ENCODE results near the gene FLRT1.
"Not testable (repeated sequence)": the region's sequence is repeated elsewhere in the genome, so short reads cannot be mapped to it uniquely, and the experiment has no call there.

The FLRT1 gene

DNA sequence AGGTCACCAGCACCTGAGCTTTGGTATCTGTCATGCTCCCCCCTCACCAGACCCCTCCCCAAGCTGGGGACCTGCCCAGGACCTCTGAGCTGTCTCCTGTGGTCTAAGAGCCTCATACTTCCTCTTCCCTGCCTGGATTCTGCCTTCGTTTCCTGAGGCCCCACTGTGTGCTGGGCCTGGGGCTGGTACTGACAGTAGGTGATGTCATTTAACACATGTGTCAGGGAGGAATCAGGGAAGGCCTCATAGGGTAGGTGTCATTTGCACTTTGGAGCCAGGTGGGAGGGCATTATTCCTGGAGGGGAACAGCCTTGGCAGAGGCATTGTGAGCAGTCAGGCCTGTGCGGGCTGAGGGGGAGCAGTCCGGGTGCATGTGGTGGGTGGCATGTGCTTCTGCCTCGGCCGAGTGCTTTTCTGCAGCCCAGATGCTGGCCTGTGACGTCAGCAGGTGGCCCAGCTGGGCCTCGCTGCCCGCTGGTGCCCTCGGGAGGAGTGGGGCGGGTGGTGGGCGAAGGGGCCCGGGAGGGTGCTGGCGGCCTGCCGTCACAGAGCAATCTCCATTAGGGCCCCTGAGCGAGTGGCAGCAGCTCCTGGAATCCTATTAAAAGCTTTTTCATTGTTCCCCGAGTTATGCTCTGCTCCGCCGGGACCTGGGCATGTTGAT is 9.1 kb downstream of the FLRT1 start:
- no peak for DNase-seq (ENCODE audit: low read depth in 1 of 2, low spot score in 1 of 2)
- in situ Hi-C loops (cut with HindIII; ENCODE audit: low pct_unique_long_range_greater_than_20kb, low sequenced_read_pairs), result no loop called here
- no peak for TF ChIP-seq JUND (IDR thresholded peaks at IDR 0.05; ENCODE audit: low read depth)

DNA sequence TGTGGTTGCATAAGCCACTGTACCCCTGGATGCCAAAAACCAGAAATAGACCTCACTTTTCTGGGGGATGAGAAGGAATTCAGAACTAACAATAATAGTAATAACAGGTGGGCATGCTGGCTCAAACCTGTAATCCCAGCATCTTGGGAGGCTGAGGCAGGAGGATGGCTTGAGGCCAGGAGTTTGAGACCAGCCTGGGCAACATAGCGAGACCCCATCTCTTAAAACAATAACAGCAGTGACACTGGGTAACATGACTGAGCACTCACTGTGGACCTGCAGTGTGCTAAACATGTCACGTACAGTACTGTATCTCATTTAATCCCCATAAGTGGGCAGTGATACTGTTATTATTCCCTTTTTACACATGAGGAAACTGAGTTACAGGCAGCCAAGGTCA is 10.0 kb downstream of the FLRT1 start:
- DNase-seq (ENCODE audit: low read depth in 1 of 2, low spot score in 1 of 2), result no peak
- in situ Hi-C loops (cut with HindIII; ENCODE audit: low pct_unique_long_range_greater_than_20kb, low sequenced_read_pairs), result no loop called here
- no peak for TF ChIP-seq JUND (IDR thresholded peaks at IDR 0.05; ENCODE audit: low read depth)

DNA sequence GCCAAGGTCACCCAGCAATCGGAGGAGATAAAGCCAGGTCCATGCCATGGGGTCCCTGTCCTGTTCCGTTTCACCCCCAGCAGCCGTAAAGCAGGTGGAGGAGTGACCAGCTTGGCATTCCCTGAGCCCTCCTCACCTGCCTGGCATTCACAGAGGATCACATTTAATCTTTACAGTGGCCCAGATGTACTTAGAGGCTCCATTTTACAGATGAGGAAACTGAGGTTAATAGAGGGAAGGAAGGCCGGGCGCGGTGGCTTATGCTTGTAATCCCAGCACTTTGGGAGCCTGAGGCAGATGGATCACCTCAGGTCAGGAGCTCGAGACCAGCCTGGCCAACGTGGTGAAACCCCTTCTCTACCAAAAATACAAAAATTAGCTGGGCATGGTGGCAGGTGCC is 11.6 kb downstream of the FLRT1 start:
- in situ Hi-C loops (cut with HindIII; ENCODE audit: low pct_unique_long_range_greater_than_20kb, low sequenced_read_pairs); DNase-seq (ENCODE audit: low read depth in 1 of 2, low spot score in 1 of 2): not testable (repeated sequence)

DNA sequence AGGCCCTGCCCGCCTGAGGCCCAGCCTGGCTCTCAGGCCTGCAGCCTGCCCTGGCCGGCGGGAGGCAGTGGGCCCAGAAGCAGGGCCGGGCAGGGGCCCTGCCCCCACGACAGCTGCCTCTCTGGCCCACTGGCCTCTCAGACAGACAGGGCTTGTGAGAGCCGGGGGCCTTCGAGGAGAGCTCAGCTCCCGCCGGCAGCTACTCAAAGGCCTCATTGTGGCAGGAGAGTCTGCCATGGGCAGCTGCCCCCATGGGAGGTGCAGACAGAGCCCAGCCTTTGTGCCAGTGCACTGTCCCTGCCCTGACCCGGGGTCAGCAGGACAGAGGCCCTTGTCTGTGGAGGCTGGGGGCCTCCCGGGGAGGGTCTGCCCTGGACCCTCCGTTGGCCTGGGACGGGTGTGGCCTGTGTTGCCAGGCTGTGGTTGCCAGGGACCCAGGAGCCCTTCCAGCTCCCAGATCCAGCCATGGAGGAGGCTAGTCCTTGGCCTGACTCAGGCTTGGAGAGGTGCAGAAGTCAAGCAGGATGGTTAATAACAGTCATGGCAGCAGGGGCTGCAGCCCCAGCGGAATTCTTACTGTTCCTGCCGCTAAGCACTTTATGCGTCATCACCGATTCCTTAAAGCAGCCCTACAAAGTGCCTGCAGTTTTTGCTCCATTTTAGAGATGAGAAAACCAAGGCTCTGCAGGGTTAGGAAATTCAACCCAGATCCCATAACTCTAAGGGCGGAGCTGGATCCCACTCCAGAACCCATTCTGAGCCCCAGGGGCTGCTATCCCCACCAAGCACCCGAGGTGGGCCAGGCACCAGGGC is 12.5 kb downstream of the FLRT1 start:
- DNase-seq (ENCODE audit: low read depth in 1 of 2, low spot score in 1 of 2), result no peak
- in situ Hi-C loops (cut with HindIII; ENCODE audit: low pct_unique_long_range_greater_than_20kb, low sequenced_read_pairs), result no loop called here
- no peak for TF ChIP-seq JUND (IDR thresholded peaks at IDR 0.05; ENCODE audit: low read depth)

DNA sequence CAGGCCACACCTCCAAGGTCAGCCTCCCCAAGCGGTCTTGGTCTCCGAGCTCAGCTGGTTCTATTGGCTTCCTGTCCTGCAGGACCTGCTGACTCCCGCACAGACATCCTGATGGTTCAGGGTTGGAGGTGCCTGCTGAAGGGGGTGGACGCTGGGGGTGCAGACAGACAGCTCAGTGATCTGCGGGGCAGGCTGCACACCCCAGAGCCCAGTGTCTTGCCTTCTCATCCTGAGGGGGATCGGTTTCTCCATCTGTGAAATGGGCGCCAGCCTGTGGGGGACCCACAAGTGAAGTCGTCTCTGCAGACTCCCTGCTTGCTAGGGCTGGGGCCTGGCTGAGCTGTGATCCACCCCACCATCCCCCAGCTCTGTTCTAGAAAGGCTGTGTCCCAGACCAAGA is 13.8 kb downstream of the FLRT1 start:
- DNase-seq (ENCODE audit: low read depth in 1 of 2, low spot score in 1 of 2), result no peak
- in situ Hi-C loops (cut with HindIII; ENCODE audit: low pct_unique_long_range_greater_than_20kb, low sequenced_read_pairs), result no loop called here
- no peak for TF ChIP-seq JUND (IDR thresholded peaks at IDR 0.05; ENCODE audit: low read depth)

DNA sequence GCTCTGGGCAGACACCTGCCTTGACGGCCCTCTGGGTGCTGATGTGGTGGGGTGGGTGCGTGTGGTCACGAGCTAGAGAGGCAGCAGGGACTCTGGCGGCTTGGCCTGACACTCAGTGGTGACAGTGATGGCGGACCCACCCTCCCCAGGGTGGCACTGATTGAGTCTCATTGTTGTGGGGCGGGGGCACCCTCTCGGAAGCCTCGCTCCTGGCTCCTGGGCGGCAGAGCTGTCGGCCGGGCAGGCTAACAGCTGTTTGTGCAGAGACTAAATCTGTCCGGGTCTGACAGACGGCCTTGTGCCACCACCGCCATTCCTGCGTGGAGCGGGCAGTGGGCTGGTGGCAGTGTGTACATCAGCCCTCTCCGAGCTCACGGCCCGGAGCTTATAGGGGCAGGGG is 15.6 kb downstream of the FLRT1 start:
- in situ Hi-C loops (cut with HindIII; ENCODE audit: low pct_unique_long_range_greater_than_20kb, low sequenced_read_pairs), result no loop called here
- no peak for DNase-seq (ENCODE audit: low read depth in 1 of 2, low spot score in 1 of 2)
- TF ChIP-seq JUND (IDR thresholded peaks at IDR 0.05; ENCODE audit: low read depth), result no peak

DNA sequence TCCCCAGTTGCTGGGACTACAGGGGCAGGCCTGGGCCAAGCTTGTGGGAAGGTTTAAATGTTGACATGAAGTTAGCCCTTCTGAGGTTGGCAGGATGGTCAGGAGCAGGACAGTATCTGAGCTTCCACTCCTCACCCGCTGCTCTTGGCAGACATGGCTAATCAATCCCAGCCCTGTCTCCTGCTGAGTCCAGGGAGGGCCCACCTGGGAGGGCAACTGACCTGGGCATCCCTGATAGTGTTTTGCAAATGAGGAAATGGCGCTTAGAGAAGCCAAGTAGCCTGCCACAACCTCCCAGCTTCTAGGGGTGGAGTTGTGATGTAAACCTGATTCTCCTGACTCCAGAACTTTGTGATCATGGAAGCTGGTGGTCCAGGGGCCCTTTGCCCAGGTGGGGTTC is 16.7 kb downstream of the FLRT1 start:
- DNase-seq (ENCODE audit: low read depth in 1 of 2, low spot score in 1 of 2), result no peak
- in situ Hi-C loops (cut with HindIII; ENCODE audit: low pct_unique_long_range_greater_than_20kb, low sequenced_read_pairs), result no loop called here
- no peak for TF ChIP-seq JUND (IDR thresholded peaks at IDR 0.05; ENCODE audit: low read depth)

DNA sequence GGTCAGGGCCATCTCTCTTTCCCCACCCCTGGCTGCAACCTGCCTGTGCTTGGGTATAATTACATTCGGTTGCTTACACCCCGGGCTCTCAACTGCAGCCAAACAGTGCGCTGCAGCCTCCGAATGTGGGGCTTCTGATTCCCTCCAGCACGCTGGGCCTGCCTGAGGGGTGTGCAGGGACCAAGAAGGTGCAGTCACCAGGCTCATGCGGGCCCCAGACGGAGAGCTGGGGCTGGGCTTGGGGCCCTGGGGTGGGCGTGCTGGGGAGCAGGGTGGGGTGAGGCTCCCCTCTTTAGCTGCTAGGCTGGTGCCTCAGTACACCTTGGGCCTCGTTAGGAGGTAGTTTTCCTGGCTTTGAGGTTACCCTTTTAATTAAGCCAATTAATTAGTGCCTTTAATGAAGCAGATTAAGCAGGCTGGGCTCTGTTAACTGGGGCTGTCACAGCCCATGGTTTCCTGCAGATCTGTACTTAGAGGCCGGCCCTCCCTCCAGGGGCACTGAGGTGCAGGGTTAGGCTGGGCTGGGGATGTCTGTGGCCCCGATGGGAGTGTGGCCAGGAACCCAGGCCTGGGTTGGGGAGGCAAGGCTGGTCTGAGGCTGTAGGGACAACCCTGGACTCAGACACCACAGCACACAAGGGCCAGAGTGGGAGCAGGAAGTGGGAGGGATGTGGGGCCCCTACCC is 17.3 kb downstream of the FLRT1 start:
- in situ Hi-C loops (cut with HindIII; ENCODE audit: low pct_unique_long_range_greater_than_20kb, low sequenced_read_pairs), result no loop called here
- no peak for DNase-seq (ENCODE audit: low read depth in 1 of 2, low spot score in 1 of 2)
- TF ChIP-seq JUND (IDR thresholded peaks at IDR 0.05; ENCODE audit: low read depth), result no peak

DNA sequence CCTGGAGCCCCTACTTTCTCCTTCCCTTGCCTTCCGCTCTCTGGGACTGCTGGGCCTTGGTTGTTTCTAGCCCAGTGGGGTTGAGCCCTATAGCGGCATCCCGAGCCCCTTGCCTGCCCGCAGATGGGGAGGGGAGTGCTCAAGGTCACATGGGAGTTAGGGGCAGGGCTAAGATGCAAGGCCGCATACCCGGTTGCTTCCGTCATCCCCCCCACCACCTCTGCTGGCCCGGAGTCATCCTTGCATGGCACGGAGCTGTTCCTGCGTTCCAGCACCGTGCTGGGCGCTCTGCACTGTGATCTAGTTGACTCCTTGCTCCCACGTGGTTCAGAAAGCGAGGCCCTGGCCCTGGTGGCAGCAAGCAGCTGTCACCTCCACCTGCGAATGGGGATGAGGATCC is 18.0 kb downstream of the FLRT1 start:
- TF ChIP-seq JUND (IDR thresholded peaks at IDR 0.05; ENCODE audit: low read depth), result no peak
- no peak for DNase-seq (ENCODE audit: low read depth in 1 of 2, low spot score in 1 of 2)
- in situ Hi-C loops (cut with HindIII; ENCODE audit: low pct_unique_long_range_greater_than_20kb, low sequenced_read_pairs), result no loop called here

DNA sequence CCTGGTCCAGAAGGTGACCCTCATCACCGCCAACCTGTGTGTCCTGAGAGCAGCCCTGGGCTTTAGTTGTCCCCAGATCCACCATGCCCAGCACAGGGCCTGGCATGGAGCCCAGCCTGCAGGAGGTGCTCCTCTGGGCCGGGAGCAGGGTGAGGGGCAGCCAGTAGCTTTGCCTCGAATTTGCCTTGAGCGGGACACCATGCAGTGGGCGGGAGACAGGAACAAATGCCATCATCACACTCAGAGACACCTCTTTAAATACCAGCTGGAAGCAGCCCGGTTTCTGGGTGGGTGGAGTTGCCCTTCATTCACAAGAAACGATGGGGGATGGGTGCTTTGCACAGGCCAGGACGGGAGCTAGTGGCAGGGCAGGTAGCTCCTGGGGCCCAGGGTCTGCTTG is 19.3 kb downstream of the FLRT1 start:
- in situ Hi-C loops (cut with HindIII; ENCODE audit: low pct_unique_long_range_greater_than_20kb, low sequenced_read_pairs), result no loop called here
- DNase-seq (ENCODE audit: low read depth in 1 of 2, low spot score in 1 of 2), result no peak
- no peak for TF ChIP-seq JUND (IDR thresholded peaks at IDR 0.05; ENCODE audit: low read depth)

DNA sequence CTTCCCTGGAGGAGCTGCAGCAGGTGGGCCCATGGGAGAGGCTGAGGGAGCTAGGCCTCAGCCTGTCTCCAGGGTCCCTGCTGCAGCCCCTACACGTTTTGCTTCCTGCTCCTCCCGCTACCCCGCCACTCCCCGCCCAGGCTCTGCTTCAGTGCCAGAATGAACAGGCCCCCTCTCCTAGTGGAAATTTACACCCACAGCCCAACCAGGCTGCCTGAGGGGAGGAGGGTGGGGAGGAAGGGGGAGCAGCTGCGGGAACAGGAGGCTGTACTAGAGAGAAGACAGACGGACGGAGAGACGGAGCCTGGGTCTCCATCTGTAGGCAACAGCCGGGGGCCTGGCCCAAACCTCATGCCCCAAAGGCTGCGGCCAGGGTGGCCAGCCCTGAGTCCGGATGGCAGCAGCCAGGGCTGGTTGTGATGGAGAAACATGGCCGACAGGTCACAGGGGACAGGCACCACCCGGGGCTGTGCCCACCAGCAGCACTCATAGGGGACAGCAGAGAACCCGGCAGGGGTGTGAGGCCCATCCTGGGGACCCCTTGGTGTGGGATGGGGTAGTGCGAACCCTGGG is 20.6 kb downstream of the FLRT1 start:
- DNase-seq (ENCODE audit: low read depth in 1 of 2, low spot score in 1 of 2), result no peak
- in situ Hi-C loops (cut with HindIII; ENCODE audit: low pct_unique_long_range_greater_than_20kb, low sequenced_read_pairs), result no loop called here
- no peak for TF ChIP-seq JUND (IDR thresholded peaks at IDR 0.05; ENCODE audit: low read depth)

DNA sequence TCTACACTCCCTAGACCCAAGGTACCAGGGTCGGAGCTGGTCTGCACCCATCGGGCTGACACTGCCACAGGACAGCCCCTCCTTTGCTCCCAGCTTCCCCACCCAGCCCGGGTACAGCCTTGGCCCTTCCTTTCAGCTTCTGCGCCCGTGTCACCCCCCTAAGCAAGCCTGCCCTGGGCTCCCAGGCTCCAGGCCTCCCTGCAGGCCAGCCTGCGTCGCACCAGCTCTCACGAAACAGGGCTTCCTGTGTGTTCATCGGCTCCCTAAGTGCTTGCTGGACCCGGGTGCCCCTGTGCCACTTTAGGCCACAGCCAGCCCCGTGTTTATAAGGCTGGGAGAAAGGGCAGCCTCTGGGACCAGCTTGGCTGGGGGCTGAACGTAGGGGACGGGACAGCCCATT is 21.1 kb downstream of the FLRT1 start:
- in situ Hi-C loops (cut with HindIII; ENCODE audit: low pct_unique_long_range_greater_than_20kb, low sequenced_read_pairs), result no loop called here
- DNase-seq (ENCODE audit: low read depth in 1 of 2, low spot score in 1 of 2), result no peak
- no peak for TF ChIP-seq JUND (IDR thresholded peaks at IDR 0.05; ENCODE audit: low read depth)

DNA sequence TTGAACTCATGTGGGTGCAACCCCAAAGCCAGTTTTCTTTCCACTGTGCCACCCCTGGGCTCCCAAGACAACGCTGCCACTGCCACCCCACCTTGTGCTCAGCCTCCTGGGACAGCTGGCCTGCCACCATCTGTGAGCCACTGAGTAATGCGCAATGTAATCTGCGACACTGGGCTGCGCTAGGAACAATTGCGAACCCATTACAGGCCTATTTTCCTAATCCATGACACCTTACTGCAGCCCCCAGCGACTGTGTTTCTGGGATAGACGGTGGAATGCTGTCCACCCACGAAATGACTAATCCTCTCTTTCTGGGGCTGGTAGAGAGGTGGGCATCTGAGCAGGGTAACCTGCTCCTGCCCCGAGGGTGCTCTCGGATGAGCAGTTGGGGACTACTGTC is 22.2 kb downstream of the FLRT1 start:
- in situ Hi-C loops (cut with HindIII; ENCODE audit: low pct_unique_long_range_greater_than_20kb, low sequenced_read_pairs), result no loop called here
- no peak for DNase-seq (ENCODE audit: low read depth in 1 of 2, low spot score in 1 of 2)
- no peak for TF ChIP-seq JUND (IDR thresholded peaks at IDR 0.05; ENCODE audit: low read depth)
